H9 (cell line): Measurements from ENCODE around the gene NRG2. TPM values are rescaled to one million over a fixed set of nuclear protein-coding genes. Genes with fewer than 3 reads are reported as not detected.

Experiments
- DNase-seq: peaks from one replicate; pipeline ENCODE4 v3.0.0-alpha.2; 2017
- H2AFZ ChIP-seq: one replicate; pipeline ENCODE4 v1.6.1; 2013; ENCODE audit warnings: mild to moderate bottlenecking, low read length, control low read depth, moderate library complexity
- H2AK5ac ChIP-seq: 2 replicates; pipeline ENCODE4 v1.6.1; 2013; ENCODE audit warnings: low read length, control low read depth, mixed read lengths; ENCODE audit not compliant: insufficient read length
- H2BK120ac ChIP-seq: one replicate; pipeline ENCODE4 v1.6.1; 2013; ENCODE audit warnings: low read depth, mild to moderate bottlenecking, low read length, control low read depth, inconsistent platforms; ENCODE audit not compliant: poor library complexity, severe bottlenecking
- H2BK12ac ChIP-seq: 2 replicates; pipeline ENCODE4 v1.6.1; 2013; ENCODE audit warnings: low read length, control low read depth, mixed read lengths, low read depth; ENCODE audit not compliant: insufficient read length
- H2BK15ac ChIP-seq: 2 replicates; pipeline ENCODE4 v1.6.1; 2013; ENCODE audit warnings: low read depth, low read length, control low read depth
- H2BK20ac ChIP-seq: one replicate; pipeline ENCODE4 v1.6.1; 2013; ENCODE audit warnings: low read depth, mild to moderate bottlenecking, low read length, control low read depth, inconsistent platforms; ENCODE audit not compliant: poor library complexity, severe bottlenecking
- H2BK5ac ChIP-seq: 2 replicates; pipeline ENCODE4 v1.6.1; 2013; ENCODE audit warnings: low read length, control low read depth, mixed read lengths; ENCODE audit not compliant: insufficient read length
- H3K14ac ChIP-seq: 2 replicates; pipeline ENCODE4 v1.6.1; 2013; ENCODE audit warnings: low read length, control low read depth; ENCODE audit not compliant: insufficient read depth
- H3K18ac ChIP-seq: 2 replicates; pipeline ENCODE4 v1.6.1; 2013; ENCODE audit warnings: low read depth, mild to moderate bottlenecking, mixed read lengths, low read length, control low read depth; ENCODE audit not compliant: insufficient read length
- H3K23ac ChIP-seq: 2 replicates; pipeline ENCODE4 v1.6.1; 2013; ENCODE audit warnings: low read length, control low read depth, mixed read lengths, low read depth; ENCODE audit not compliant: insufficient read length
- H3K23me2 ChIP-seq: 2 replicates; pipeline ENCODE4 v1.6.1; 2013; ENCODE audit warnings: low read depth, mild to moderate bottlenecking, mixed read lengths, low read length, control low read depth; ENCODE audit not compliant: insufficient read length, poor library complexity, severe bottlenecking
- H3K27ac ChIP-seq: 2 replicates; pipeline ENCODE4 v1.5.1; 2013; ENCODE audit warnings: low read length, control low read depth, mixed read lengths, low read depth; ENCODE audit not compliant: insufficient read length
- H3K27me3 ChIP-seq: 2 replicates; pipeline ENCODE4 v1.6.1; 2013; ENCODE audit warnings: low read length, control low read depth, inconsistent platforms; ENCODE audit not compliant: insufficient read depth
- H3K4ac ChIP-seq: 2 replicates; pipeline ENCODE4 v1.6.1; 2013; ENCODE audit warnings: low read depth, mild to moderate bottlenecking, control low read depth, inconsistent platforms, low read length, moderate library complexity
- H3K4me1 ChIP-seq: 2 replicates; pipeline ENCODE4 v1.6.1; 2013; ENCODE audit warnings: low read length, control low read depth, inconsistent platforms; ENCODE audit not compliant: insufficient read depth
- H3K4me2 ChIP-seq: 2 replicates; pipeline ENCODE4 v1.6.1; 2013; ENCODE audit warnings: low read length, control low read depth, mixed read lengths; ENCODE audit not compliant: insufficient read length, insufficient read depth
- H3K56ac ChIP-seq: 2 replicates; pipeline ENCODE4 v1.6.1; 2013; ENCODE audit warnings: low read depth, mild to moderate bottlenecking, mixed read lengths, low read length, control low read depth; ENCODE audit not compliant: insufficient read length
- H3K79me1 ChIP-seq: 2 replicates; pipeline ENCODE4 v1.6.1; 2013; ENCODE audit warnings: low read depth, mild to moderate bottlenecking, moderate library complexity, low read length, control low read depth, inconsistent platforms; ENCODE audit not compliant: insufficient read depth, poor library complexity, severe bottlenecking
- H3K79me2 ChIP-seq: 2 replicates; pipeline ENCODE4 v1.6.1; 2013; ENCODE audit warnings: low read length, control low read depth, inconsistent platforms; ENCODE audit not compliant: insufficient read depth
- H3K9ac ChIP-seq: 2 replicates; pipeline ENCODE4 v1.6.1; 2013; ENCODE audit warnings: low read length, control low read depth, mixed read lengths; ENCODE audit not compliant: insufficient read length; ENCODE audit errors: extremely low read depth
- H3K9me3 ChIP-seq: one replicate; pipeline ENCODE4 v1.6.1; 2013; ENCODE audit warnings: low read depth, low read length, inconsistent platforms; ENCODE audit not compliant: control insufficient read depth
- H3T11ph ChIP-seq: one replicate; pipeline ENCODE4 v1.6.1; 2013; ENCODE audit warnings: mild to moderate bottlenecking, low read length, control low read depth, inconsistent platforms
- H4K20me1 ChIP-seq: one replicate; pipeline ENCODE4 v1.6.1; 2013; ENCODE audit not compliant: control insufficient read depth, insufficient read length, insufficient read depth
- H4K5ac ChIP-seq: 2 replicates; pipeline ENCODE4 v1.6.1; 2013; ENCODE audit warnings: low read depth, mild to moderate bottlenecking, mixed read lengths, low read length, control low read depth; ENCODE audit not compliant: insufficient read length
- H4K8ac ChIP-seq: replicated peaks from 2 replicates; pipeline ENCODE4 v1.6.1; 2013; ENCODE audit warnings: low read length, control low read depth, mixed read lengths, low read depth; ENCODE audit not compliant: insufficient read length
- H4K91ac ChIP-seq: 2 replicates; pipeline ENCODE4 v1.6.1; 2013; ENCODE audit warnings: low read depth, mild to moderate bottlenecking, moderate library complexity, mixed read lengths, low read length, control low read depth; ENCODE audit not compliant: insufficient read length
- H3K27ac Mint-ChIP-seq, 3 experiments: 2 replicates in 2 of 3; 3 replicates in 1 of 3; pipeline ENCODE4 v1.8.0; 2020 to 2021; ENCODE audit warnings: mixed read lengths in 3 of 3, mild to moderate bottlenecking in 1 of 3, moderate library complexity in 1 of 3
- H3K27me3 Mint-ChIP-seq: 2 replicates; pipeline ENCODE4 v1.8.0; 2021; ENCODE audit warnings: low read depth, mild to moderate bottlenecking, moderate library complexity, mixed read lengths
- H3K36me3 Mint-ChIP-seq, 3 experiments: 2 replicates in 2 of 3; 3 replicates in 1 of 3; pipeline ENCODE4 v1.8.0; 2020 to 2021; ENCODE audit warnings: low read depth in 3 of 3, mixed read lengths in 3 of 3; ENCODE audit not compliant: insufficient read depth in 1 of 3
- H3K4me1 Mint-ChIP-seq, 2 experiments: 2 replicates each; pipeline ENCODE4 v1.8.0; 2020; ENCODE audit warnings: mixed read lengths in 2 of 2
- H3K4me3 Mint-ChIP-seq, 2 experiments: 2 replicates in 1 of 2; 3 replicates in 1 of 2; pipeline ENCODE4 v1.8.0; 2020 to 2021; ENCODE audit warnings: mild to moderate bottlenecking in 2 of 2, mixed read lengths in 2 of 2, moderate library complexity in 1 of 2
- H3K9me3 Mint-ChIP-seq, 2 experiments: 2 replicates in 1 of 2; 3 replicates in 1 of 2; pipeline ENCODE4 v1.8.0; 2020; ENCODE audit warnings: mild to moderate bottlenecking in 2 of 2, mixed read lengths in 2 of 2, moderate library complexity in 1 of 2
- CTCF ChIP-seq: fragments of 200-600 bp; sonication (generic); conservative IDR thresholded peaks from 3 replicates; pipeline ENCODE4 v1.8.0; 2021; ENCODE audit warnings: antibody characterized with exemption, mild to moderate bottlenecking
- WGBS: extraction: QIAGEN DNeasy Blood & Tissue Kit; methylation state at CpG from one replicate; pipeline ENCODE4 v1.1.7; 2013; ENCODE audit warnings: missing lambda C conversion rate, low lambda C conversion rate, mixed read lengths; ENCODE audit not compliant: insufficient read length; ENCODE audit errors: extremely low coverage; 5-methylcytosine and 5-hydroxymethylcytosine counted together
- total RNA-seq: library from RNA; stranded (reverse); gene quantifications from 2 replicates; pipeline ENCODE4 v1.2.1, GENCODE V29; 2021

The NRG2 gene
- total RNA-seq, 1 experiment from 2014 or later = not detected

GRCh38 chr5:139816566-139816965, 226.5 kb downstream of the NRG2 start:
- WGBS = no CpG with 5 or more reads among the region's 12 CpGs
- peaks cover 0 to 2% (median 0%) of the 10 kb centered on the region in 3 experiments; a peak in 2 of 7 replicates for H3K36me3 Mint-ChIP-seq
- Histone ChIP-seq H3K4me2 (no peak overlapping the region), H2BK20ac (no peak overlapping the region), H2AFZ (no peak overlapping the region), H3K4me1 (no peaks in the 10 kb centered on the region), H4K91ac (no peak overlapping the region), H2BK120ac (no peak overlapping the region), H3K79me1 (no peaks in the 10 kb centered on the region), H4K20me1 (no peaks in the 10 kb centered on the region), H3K23me2 (no peaks in the 10 kb centered on the region), H2BK15ac (no peak overlapping the region), H3K27ac (no peak overlapping the region), H3K18ac (no peak overlapping the region), H3K14ac (no peak overlapping the region), H3K79me2 (no peaks in the 10 kb centered on the region), H4K5ac (no peak overlapping the region), H2BK5ac (no peak overlapping the region), H3K9ac (no peak overlapping the region), H3K4ac (no peak overlapping the region), H4K8ac (no peak overlapping the region), H3K23ac (no peak overlapping the region), H3T11ph (no peak overlapping the region), H2BK12ac (no peak overlapping the region), H3K56ac (no peak overlapping the region), H3K9me3 (no peaks in the 10 kb centered on the region), H2AK5ac (no peak overlapping the region), H3K27me3 (no peaks in the 10 kb centered on the region)
- no peak overlapping the region for H3K27ac Mint-ChIP-seq
- TF ChIP-seq CTCF = no peak
- peaks cover 42% of the 10 kb centered on the region for H3K27me3 Mint-ChIP-seq
- DNase-seq = no peak
- no peak overlapping the region for H3K4me3 Mint-ChIP-seq
- H3K4me1 Mint-ChIP-seq = peaks cover 9 to 11% of the 10 kb centered on the region in 2 experiments
- H3K9me3 Mint-ChIP-seq = peaks cover 4 to 6% of the 10 kb centered on the region in 2 experiments; a peak in 4 of 5 replicates
